ENCODE measurements around the gene CENPA.
"Not testable (repeated sequence)": the region's sequence is repeated elsewhere in the genome, so short reads cannot be mapped to it uniquely, and the experiment has no call there.

The CENPA gene

DNA sequence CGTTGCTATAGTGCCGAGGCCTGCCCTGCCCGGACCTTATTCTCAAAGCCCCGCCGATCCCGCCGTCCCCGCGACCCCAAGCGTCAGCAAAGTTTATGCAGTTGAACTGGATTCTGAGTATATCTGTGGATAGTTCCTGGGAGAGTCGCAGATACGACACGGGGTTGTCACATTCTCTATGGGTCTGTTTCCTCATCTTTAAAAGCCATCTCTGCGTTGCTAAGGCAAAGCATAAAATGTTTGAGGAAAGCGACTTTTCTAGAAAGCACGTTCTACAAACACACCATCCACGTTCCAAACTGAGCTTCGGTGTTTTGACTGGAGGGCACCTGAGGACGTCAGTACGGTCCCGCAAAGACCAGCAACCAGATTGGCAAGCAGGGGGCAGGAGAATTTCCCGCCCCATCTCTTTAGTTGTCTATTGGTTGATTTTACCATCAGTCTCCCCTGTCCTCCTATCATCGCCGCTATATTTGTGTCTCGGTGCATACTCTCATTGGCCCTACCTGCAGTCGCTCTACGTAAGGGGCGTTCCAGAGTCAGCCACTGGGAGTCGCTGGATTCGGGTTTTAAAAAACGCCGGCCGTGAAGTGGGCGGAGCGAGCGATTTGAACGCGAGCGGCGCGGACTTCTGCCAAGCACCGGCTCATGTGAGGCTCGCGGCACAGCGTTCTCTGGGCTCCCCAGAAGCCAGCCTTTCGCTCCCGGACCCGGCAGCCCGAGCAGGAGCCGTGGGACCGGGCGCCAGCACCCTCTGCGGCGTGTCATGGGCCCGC, at the start of gene CENPA:
TSS of gene CENPA (plus strand) at position 626 of the 776 bp plus-strand sequence. CDS start at position 767, 141 bp downstream.
- DNase-seq: peak; percentile 99

DNA sequence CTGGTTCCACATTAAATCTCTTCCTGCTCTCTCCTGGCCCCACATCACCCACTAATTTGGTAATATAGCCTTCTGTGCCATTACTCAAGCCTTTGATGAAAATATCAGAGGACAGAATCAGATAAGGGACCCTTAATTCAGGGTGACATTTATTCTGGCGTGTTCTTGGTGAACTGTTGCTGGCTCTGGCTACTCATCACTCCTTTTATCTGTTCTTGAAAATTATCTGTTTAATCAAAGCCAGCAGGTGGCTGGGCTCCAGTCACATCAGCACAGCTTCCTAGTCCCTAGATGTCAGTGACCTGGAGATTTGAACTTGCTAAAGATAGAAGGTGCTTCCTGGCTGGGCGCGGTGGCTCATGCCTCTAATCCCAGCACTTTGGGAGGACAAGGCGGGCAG, 48.6 kb upstream of the CENPA start:
- DNase-seq: no peak

DNA sequence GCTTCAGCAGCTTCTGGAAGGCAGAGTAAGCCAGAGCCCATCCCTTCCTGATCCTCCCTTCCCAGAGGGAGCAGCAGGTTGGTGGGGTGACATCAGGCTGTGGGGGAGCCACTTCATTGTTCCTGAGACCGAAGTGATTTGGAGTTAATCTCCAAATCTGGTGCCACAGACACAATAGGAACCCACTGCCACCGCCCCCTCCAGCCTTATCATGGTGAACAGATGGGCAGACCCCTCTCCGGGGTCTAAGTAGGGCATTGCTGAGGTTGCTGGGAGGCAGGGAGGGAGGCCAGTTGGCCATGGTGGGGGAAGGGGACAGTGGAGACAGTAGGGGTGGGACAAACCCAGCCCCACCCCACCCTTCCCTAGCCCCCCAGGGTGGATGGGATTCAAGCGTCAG, 47.4 kb upstream of the CENPA start:
- DNase-seq: no peak

- DNase-seq: no peak
Observed at GRCh38 chr2:26739514-26739913, 46.3 kb upstream of the CENPA start.

DNA sequence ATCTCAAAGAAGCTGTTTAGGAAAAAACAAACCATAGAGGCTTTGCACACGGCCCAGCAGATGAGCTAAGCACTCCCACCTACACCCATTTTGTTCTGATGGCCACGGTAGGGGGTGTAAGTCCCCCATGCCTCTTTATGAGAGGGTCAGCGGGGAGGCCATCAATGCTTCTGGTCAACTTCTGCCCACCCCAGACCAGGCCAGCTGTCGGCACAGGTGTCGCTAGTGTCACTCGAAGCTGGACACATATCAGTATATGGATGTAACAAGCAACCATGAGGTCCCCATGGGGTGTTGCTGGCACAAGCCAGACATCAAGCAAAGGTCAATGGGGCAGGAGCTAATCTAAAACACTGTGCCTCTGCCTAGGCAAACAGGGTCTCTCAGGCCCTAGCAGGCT, 45.5 kb upstream of the CENPA start:
- DNase-seq: no peak

GRCh38 chr2:26740890-26741302, 45.0 kb upstream of the CENPA start:
- no peak for DNase-seq

GRCh38 chr2:26742048-26742770, 43.6 kb upstream of the CENPA start:
- no peak for DNase-seq

GRCh38 chr2:26743852-26744251, 42.0 kb upstream of the CENPA start:
- no peak for DNase-seq

GRCh38 chr2:26744953-26745352, 40.9 kb upstream of the CENPA start:
- no peak for DNase-seq

DNA sequence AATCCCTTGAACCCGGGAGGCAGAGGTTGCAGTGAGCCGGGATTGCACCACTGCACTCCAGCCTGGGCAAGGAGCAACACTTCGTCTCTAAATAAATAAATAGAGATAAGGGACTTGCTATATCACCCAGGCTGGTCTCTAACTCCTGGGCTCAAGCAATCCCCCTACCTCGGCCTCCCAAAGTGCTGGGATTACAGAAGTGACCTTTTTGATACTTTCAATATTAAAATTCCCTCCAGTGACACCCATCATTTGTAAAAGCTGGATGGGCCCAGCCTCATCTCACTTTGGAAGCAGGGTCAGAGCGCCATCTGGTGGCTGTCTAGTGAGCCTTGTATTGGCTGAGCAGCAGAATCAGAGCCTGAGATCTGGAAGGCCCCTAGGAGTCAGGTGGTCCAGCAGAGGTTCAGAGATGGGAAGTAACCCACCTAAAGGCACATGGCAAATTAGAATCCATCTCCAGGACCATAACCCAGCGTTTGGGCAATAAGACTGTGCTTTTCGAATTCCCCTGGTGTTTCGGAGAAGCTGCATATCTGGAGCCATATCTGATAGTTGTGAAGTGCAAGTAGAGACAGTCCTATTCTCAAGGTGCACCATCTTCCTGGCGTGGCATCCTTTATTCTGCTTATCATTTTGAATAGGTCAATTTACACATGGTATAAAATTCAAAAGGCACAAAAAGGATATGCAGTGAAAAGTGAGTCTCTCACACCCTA, 40.1 kb upstream of the CENPA start:
- DNase-seq: peak; percentile 66

DNA sequence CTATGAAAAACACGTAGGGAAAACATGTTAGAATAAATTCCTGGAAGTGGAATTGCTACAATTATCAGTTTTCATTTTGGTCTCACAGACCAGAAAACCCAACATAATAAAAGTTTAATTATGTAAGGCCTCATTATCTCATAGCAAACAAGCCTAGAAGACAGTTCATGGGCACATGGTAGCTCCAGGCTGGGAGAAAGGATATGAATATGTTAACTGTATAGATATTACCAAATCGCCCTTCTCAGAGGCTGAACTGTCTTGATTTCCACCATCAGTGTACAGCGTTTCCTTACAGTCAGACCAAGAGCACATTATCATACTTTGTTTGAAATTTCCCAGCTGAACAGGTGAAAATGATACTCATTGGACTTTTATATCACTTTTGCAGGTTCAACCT, 38.9 kb upstream of the CENPA start:
- DNase-seq: no peak

DNA sequence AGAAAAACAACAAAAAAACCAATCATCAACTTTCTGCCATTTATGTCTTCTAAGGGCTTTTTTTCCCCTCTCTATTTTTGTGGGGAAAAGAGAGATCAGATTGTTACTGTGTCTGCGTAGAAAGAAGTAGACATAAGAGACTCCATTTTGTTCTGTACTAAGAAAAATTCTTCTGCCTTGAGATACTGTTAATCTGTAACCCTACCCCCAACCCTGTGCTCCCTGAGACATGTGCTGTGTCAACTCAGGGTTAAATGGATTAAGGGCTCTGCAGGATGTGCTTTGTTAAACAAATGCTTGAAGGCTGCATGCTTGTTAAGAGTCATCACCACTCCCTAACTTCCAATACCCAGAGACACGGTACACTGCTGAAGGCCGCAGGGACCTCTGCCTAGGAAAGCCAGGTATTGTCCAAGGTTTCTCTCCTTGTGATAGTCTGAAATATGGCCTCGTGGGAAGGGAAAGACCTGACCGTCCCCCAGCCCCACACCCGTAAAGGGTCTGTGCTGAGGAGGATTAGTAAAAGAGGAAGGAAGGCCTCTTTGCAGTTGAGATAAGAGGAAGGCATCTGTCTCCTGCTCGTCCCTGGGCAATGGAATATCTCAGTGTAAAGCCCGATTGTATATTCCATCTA, 36.0 kb upstream of the CENPA start:
- not testable (repeated sequence) for DNase-seq

- not testable (repeated sequence) for DNase-seq
Observed at GRCh38 chr2:26750467-26750866, 35.4 kb upstream of the CENPA start.

GRCh38 chr2:26752656-26753055, 33.2 kb upstream of the CENPA start:
- no peak for DNase-seq

DNA sequence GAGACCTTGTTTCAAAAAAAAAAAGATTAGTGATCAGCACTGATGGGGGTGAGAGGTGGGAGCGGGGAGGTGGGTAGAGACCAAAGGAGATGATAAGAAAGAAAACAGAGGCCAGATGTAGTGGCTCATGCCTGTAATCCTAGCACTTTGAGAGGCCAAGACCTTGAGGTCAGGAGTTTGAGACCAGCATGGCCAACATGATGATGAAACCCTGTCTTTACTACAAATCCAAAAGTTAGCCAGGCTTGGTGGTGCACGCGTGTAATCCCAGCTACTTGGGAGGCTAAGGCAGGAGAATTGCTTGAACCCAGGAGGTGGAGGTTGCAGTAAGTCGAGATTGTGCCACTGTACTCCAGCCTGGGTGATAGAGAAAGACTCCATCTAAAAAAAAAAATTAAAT, 31.3 kb upstream of the CENPA start:
- DNase-seq: no peak

DNA sequence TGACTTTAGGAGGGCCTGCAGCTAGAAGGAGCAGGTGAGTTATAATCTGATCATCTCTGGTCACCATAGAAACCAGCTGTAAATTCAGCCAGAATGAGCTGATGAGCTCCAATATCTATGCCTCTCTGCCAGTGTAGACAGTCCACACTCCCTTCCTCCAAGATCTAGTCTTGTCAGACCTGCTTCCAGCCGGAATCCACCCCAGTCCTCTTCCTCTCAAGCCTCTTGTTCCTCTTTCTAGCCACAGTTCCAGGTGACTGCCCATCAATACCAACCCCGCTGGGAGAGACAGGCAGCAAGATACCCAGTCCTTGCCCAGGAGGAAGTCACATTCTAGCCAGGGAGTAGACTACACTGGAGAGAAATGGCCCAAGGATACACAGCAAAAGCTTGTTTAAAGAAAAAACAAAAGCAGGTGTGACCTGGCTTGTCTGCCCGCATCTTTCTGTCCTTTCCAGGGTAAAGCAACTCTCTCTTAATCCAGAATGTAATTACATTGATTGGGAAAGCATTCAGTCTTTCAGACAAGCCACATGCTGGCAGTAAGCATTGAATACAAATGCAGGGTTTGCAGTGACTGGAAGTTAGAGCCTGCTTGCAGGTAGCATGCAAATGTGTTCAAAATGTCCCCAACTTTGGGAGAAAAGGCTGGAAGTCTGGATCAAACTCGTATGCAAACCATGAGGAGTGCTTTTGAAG, 30.7 kb upstream of the CENPA start:
- DNase-seq: no peak

DNA sequence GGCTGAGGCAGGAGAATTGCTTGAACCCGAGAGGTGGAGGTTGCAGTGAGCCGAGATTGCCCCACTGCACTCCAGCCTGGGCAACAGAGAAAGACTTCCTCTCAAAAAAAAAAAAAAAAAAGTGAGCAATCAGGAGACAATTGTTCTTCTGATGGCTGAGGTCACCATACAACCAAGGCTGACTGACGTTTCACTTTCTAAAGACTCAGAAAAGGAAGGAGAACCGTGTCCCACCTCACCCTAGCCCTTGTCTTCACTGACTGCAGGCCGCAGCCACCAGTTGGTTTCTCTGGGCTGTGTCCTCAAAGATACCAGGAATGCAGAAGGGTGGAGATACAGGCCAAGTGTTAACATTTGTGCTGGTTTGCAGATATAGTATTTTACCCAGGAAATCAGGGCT, 29.5 kb upstream of the CENPA start:
- DNase-seq: no peak

- no peak for DNase-seq
Observed at GRCh38 chr2:26757873-26758789, 27.7 kb upstream of the CENPA start.

DNA sequence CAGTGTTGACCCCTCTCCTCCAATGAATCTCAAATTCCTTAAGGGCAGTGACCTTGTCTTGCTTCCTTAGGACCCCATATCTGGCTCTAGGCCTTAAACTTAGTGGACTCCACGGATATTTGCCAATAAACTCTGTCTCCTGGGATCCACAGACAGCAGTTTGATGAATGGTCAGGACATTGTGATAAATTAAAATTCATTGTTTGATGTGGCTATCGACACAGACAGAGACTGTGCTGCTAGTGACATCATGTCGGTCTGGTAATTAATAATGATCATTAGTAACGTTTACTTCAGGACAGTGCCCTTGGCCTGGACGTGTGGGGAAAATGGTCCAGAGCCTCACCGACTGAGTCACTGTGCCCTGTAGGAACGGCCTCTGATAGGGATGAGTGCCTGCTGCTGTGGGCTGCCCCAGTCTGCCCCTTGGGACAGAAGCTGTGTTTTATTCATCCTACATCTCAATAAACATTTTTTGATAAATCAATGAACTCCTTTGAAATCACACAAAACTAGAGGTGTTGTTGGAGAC, 27.0 kb upstream of the CENPA start:
- no peak for DNase-seq

DNA sequence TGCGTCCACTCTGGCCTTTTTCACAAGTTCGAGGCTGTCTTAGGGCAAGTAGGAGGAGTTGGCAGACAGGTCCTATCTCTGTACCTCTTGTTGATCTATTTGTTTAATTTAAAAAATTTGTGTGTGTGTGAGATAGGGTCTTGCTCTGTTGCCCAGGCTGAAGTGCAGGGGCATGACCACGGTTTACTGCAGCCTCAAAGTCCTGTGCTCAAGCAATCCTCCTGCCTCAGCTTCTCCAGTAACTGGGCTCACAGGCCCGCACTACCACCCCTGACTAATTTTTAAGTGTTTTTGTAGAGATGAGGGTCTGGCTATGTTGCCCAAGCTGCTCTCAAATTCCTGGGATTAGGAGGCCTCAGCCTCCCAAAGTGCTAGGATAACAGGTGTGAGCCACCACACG, 26.0 kb upstream of the CENPA start:
- DNase-seq: no peak

DNA sequence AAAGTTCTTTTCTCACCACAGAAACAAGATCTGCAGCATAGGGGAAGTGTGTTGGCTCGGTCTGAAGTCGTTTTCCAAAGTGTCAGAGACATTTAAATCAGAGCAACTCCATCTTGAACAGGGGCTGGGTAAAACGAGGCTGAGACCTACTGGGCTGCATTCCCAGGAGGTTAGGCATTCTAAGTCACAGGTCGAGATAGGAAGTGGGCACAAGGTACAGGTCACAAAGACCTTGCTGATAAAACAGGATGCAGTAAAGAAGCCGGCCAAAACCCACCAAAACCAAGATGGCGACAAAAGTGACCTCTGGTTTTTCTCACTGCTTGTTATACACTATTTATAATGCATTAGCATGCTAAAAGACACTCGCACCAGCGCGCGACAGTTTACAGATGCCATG, 24.9 kb upstream of the CENPA start:
- not testable (repeated sequence) for DNase-seq

All from CD4-positive, alpha-beta T cell treated with Interleukin-4 for 4 hours (primary cell).